Measurements from ENCODE around the gene F3.

GRCh38 chr1:94526152-94526980, 15.2 kb downstream of the F3 start:
- TF ChIP-seq CTCF (IDR thresholded peaks at IDR 0.05; ENCODE audit: low read depth, low read length, poor library complexity, severe bottlenecking) = no peak
- no peak for TF ChIP-seq EZH2phosphoT487 (IDR thresholded peaks at IDR 0.05; ENCODE audit: borderline replicate concordance, low read length)

Data from DOHH2 (cell line).